GM12891 (cell line): ENCODE measurements around the gene C1QL4.

ENCODE experiments used
- PAX5 ChIP-seq: IDR thresholded peaks from 2 replicates; pipeline ENCODE4 v1.6.1; 2011; ENCODE audit warnings: low read length, moderate library complexity, mild to moderate bottlenecking; ENCODE audit not compliant: insufficient read depth, severe bottlenecking
- POLR2A ChIP-seq: IDR thresholded peaks from 2 replicates; pipeline ENCODE4 v1.6.1; 2011; ENCODE audit warnings: low read depth, low read length, control low read depth
- POLR2AphosphoS5 ChIP-seq: IDR thresholded peaks from 2 replicates; pipeline ENCODE4 v1.6.1; 2011; ENCODE audit warnings: low read depth, low read length, control low read depth
- POU2F2 ChIP-seq: IDR thresholded peaks from 2 replicates; pipeline ENCODE4 v1.6.1; 2011; ENCODE audit warnings: low read depth, mild to moderate bottlenecking, control low read depth, low read length, moderate library complexity
- SPI1 ChIP-seq: IDR thresholded peaks from 2 replicates; pipeline ENCODE4 v1.6.1; 2011; ENCODE audit warnings: low read depth, low read length, control low read depth
- TAF1 ChIP-seq: IDR thresholded peaks from 2 replicates; pipeline ENCODE4 v1.6.1; 2011; ENCODE audit warnings: low read depth, low read length, control low read depth

DNA sequence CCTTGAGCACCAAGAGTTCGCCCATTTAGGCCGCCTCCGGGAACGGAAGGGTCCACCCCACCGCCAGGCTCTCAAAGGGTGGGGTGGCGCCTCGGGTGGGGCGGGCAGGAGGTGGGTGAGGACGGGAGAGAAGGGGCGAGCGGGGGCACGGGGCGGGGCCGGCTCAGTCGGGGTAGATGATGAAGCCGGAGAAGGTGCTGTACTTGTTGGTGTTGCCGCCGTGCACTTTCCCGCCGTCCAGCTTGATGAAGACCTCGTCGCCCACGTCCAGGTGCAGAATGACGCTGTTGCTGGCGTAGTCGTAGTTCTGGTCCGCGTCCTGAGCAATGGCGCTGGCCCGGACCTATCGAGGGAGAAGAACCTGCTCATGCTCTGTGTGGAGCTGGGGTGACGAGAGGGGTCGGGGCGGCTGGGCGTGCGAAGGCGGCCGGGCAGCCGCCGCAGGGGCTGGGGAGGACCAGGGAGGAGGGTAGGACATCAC is 4.1 kb downstream of the C1QL4 start:
- TF ChIP-seq POLR2AphosphoS5 (no peak), POLR2A (no peak), SPI1 (no peak), TAF1 (no peak), POU2F2 (no peak), PAX5 (no peak)
